ENCODE measurements around the gene MGAT3.
A peak's percentile ranks its signal among the peaks of the same experiment; 100 is the strongest.
"Not testable (repeated sequence)": the region's sequence is repeated elsewhere in the genome, so short reads cannot be mapped to it uniquely, and the experiment has no call there.

MGAT3 gene

GRCh38 chr22:39519681-39520225, 62.9 kb downstream of the MGAT3 start:
- DNase-seq (ENCODE audit: low spot score), result peak; percentile 98
- in situ Hi-C loops (cut with MboI; ENCODE audit: low sequenced_read_pairs, unreplicated experiment), result loop anchor here (25.0 kb wide), 1 partner anchor 357 kb away; the partner anchor contains the start of gene CBX7
- TF ChIP-seq, protein P1, sequence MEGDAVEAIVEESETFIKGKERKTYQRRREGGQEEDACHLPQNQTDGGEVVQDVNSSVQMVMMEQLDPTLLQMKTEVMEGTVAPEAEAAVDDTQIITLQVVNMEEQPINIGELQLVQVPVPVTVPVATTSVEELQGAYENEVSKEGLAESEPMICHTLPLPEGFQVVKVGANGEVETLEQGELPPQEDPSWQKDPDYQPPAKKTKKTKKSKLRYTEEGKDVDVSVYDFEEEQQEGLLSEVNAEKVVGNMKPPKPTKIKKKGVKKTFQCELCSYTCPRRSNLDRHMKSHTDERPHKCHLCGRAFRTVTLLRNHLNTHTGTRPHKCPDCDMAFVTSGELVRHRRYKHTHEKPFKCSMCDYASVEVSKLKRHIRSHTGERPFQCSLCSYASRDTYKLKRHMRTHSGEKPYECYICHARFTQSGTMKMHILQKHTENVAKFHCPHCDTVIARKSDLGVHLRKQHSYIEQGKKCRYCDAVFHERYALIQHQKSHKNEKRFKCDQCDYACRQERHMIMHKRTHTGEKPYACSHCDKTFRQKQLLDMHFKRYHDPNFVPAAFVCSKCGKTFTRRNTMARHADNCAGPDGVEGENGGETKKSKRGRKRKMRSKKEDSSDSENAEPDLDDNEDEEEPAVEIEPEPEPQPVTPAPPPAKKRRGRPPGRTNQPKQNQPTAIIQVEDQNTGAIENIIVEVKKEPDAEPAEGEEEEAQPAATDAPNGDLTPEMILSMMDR (IDR thresholded peaks at IDR 0.05; ENCODE audit: borderline replicate concordance, control extremely low read depth, extremely low read depth, insufficient read depth, missing control alignments), result peak; percentile 45

- DNase-seq (ENCODE audit: low spot score), result peak; percentile 84
- in situ Hi-C loops (cut with MboI; ENCODE audit: low sequenced_read_pairs, unreplicated experiment), result loop anchor here (25.0 kb wide), 1 partner anchor 358 kb away; the partner anchor contains the start of gene CBX7
- TF ChIP-seq, protein P1 (IDR thresholded peaks at IDR 0.05; ENCODE audit: borderline replicate concordance, control extremely low read depth, extremely low read depth, insufficient read depth, missing control alignments), result no peak
Observed at GRCh38 chr22:39520226-39521105, 63.7 kb downstream of the MGAT3 start, which contains the start of gene ATF4. Gene ATF4, plus strand, starts transcription at chr22:39520562. Its CDS starts 884 bp downstream, at chr22:39521446.

GRCh38 chr22:39521106-39521885, 64.5 kb downstream of the MGAT3 start:
- in situ Hi-C loops (cut with MboI; ENCODE audit: low sequenced_read_pairs, unreplicated experiment), result loop anchor here (25.0 kb wide), 1 partner anchor 359 kb away; the partner anchor contains the start of gene CBX7
- peak; percentile 84 for DNase-seq (ENCODE audit: low spot score)

DNA sequence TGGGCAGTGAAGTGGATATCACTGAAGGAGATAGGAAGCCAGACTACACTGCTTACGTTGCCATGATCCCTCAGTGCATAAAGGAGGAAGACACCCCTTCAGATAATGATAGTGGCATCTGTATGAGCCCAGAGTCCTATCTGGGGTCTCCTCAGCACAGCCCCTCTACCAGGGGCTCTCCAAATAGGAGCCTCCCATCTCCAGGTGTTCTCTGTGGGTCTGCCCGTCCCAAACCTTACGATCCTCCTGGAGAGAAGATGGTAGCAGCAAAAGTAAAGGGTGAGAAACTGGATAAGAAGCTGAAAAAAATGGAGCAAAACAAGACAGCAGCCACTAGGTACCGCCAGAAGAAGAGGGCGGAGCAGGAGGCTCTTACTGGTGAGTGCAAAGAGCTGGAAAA, 65.3 kb downstream of the MGAT3 start:
- in situ Hi-C loops (cut with MboI; ENCODE audit: low sequenced_read_pairs, unreplicated experiment), result loop anchor here (25.0 kb wide), 1 partner anchor 360 kb away; the partner anchor contains the start of gene CBX7

GRCh38 chr22:39522567-39523300, 65.9 kb downstream of the MGAT3 start:
- no peak for DNase-seq (ENCODE audit: low spot score)
- TF ChIP-seq, protein P1 (IDR thresholded peaks at IDR 0.05; ENCODE audit: borderline replicate concordance, control extremely low read depth, extremely low read depth, insufficient read depth, missing control alignments), result no peak
- in situ Hi-C loops (cut with MboI; ENCODE audit: low sequenced_read_pairs, unreplicated experiment), result loop anchor here (25.0 kb wide), 1 partner anchor 360 kb away; the partner anchor contains the start of gene CBX7

More for the DNA sequence above, 65.3 kb downstream of the MGAT3 start:
- not testable (repeated sequence) for DNase-seq (ENCODE audit: low spot score)

- DNase-seq (ENCODE audit: low spot score), result no peak
- TF ChIP-seq, protein P1 (IDR thresholded peaks at IDR 0.05; ENCODE audit: borderline replicate concordance, control extremely low read depth, extremely low read depth, insufficient read depth, missing control alignments), result no peak
- in situ Hi-C loops (cut with MboI; ENCODE audit: low sequenced_read_pairs, unreplicated experiment), result loop anchor here (25.0 kb wide), 1 partner anchor 362 kb away; the partner anchor contains the start of gene CBX7
Observed at GRCh38 chr22:39524089-39524752, 67.4 kb downstream of the MGAT3 start.

Data from GM13976 (cell line).